Colonic mucosa (tissue), 4 donors: ENCODE results near the gene STX2. TPM values are rescaled to one million over a fixed set of nuclear protein-coding genes. Genes with fewer than 3 reads are reported as not detected.
"Not testable (repeated sequence)": the region's sequence is repeated elsewhere in the genome, so short reads cannot be mapped to it uniquely, and the experiment has no call there.

Experiments
- DNase-seq: peaks from one replicate; pipeline ENCODE4 v3.0.0-alpha.2; 2020
- H3K27ac ChIP-seq: fragments of 200-600 bp; one replicate; pipeline ENCODE4 v1.8.0; 2021
- H3K27me3 ChIP-seq: fragments of 200-600 bp; one replicate; pipeline ENCODE4 v1.8.0; 2021
- H3K36me3 ChIP-seq: fragments of 200-600 bp; one replicate; pipeline ENCODE4 v1.8.0; 2021
- H3K4me1 ChIP-seq: fragments of 200-600 bp; one replicate; pipeline ENCODE4 v1.8.0; 2021; ENCODE audit warnings: mild to moderate bottlenecking
- H3K4me3 ChIP-seq: fragments of 200-600 bp; one replicate; pipeline ENCODE4 v1.8.0; 2021
- H3K9ac ChIP-seq, 2 donors: one replicate each; pipeline ENCODE4 v1.7.0; 2013; ENCODE audit warnings: control low read depth in 2 of 2, low read depth in 2 of 2, low read length in 2 of 2
- H3K9me3 ChIP-seq: fragments of 200-600 bp; one replicate; pipeline ENCODE4 v1.8.0; 2021
- intact Hi-C: fragments of 100-400 bp; cut with DNase I; formaldehyde crosslinking; loops from one replicate; pipeline ENCODE4 v1.14.1; 2022
- total RNA-seq, 2 donors: library from RNA; stranded (reverse); fragmentation: NEBNext Ultra II Directional in 1 of 2; extraction: Animal tissue kit (Norgen Biotek cat#: 25700) in 1 of 2; gene quantifications; one replicate each; pipeline ENCODE4 v1.2.1, GENCODE V29; 2021
- TF ChIP-seq, protein P1 (sequence below): fragments of 200-600 bp; IDR thresholded peaks from one replicate; pipeline ENCODE4 v1.8.0; 2022; ENCODE audit warnings: antibody characterized with exemption, mild to moderate bottlenecking
- donor health status: healthy.
- donor health status: DM: no; HTN: no; CAD: no.
- donor health status: DM: no; HTN: no; CAD: no.

Gene STX2
- total RNA-seq, 2 donors from 2014 or later: 2.1 to 4.8 TPM

DNA sequence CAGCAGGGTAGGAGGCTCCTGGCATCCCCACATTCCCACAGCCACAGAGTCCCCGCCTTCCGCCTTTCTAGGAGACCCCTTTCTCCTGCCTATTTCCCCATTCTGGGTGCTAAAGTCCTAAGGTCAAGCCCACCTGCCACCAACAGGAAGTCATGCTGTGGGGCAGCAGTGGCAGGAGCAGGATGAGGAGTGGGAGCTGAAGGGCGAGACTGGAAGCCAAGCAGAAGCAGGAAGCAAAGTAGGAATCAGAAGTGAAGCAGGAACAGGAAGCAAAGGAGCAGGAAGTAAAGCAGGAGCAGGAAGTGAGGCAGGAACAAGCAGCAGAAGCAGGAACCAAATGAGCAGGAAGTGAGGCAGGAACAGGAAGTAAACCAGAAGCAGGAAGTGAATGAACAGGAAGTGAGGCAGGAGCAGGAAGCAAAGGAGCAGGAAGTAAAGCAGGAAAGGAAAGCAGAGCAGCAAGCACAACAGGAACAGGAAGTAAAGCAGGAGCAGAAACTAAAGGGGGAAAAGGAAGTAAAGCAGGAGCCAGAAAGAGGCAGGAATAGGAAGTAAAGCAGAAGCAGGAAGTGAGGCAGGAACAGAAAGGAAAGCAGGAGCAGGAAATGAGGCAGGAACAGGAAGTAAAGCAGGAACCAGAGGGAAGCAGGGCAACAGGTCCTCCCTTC is 84.7 kb downstream of the STX2 start:
- no peaks in the 10 kb centered on the region for H3K36me3 ChIP-seq
- H3K4me1 ChIP-seq: no peaks in the 10 kb centered on the region
- intact Hi-C loops: no loop called here
- DNase-seq: no peak
- H3K4me3 ChIP-seq: no peak overlapping the region
- no peaks in the 10 kb centered on the region for H3K27me3 ChIP-seq
- TF ChIP-seq, protein P1, sequence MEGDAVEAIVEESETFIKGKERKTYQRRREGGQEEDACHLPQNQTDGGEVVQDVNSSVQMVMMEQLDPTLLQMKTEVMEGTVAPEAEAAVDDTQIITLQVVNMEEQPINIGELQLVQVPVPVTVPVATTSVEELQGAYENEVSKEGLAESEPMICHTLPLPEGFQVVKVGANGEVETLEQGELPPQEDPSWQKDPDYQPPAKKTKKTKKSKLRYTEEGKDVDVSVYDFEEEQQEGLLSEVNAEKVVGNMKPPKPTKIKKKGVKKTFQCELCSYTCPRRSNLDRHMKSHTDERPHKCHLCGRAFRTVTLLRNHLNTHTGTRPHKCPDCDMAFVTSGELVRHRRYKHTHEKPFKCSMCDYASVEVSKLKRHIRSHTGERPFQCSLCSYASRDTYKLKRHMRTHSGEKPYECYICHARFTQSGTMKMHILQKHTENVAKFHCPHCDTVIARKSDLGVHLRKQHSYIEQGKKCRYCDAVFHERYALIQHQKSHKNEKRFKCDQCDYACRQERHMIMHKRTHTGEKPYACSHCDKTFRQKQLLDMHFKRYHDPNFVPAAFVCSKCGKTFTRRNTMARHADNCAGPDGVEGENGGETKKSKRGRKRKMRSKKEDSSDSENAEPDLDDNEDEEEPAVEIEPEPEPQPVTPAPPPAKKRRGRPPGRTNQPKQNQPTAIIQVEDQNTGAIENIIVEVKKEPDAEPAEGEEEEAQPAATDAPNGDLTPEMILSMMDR: no peak
- H3K9me3 ChIP-seq: no peaks in the 10 kb centered on the region
- no peak overlapping the region for H3K9ac ChIP-seq
- H3K27ac ChIP-seq: no peak overlapping the region

DNA sequence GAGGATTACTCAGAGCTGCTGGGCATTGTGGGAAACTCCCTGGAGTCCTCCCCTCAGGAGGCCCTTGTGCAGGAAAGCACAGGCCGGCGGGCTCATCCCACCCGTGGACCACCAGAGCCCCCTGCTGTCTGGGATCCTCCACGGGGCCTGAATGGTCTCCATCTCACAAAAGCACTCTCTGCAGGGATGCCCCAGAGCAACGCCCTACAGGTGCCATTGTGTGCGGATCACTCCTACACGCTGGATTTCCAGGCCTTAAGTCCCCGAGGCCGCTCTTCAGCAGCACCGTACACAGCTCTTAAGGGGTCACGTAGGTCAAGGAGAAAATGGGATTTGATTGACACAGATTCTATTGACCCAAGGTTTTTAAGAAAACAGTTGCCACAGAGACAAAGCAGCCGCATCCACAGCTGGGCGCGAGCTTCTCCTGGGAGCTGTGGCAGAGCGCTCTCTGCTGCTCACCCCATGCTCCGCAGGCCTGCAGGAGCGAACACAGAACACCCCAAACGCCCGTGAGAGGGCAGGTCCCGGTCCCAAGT is 86.3 kb downstream of the STX2 start:
- no peak for DNase-seq
- Histone ChIP-seq H3K4me3 (no peak overlapping the region), H3K27ac (no peak overlapping the region), H3K4me1 (no peaks in the 10 kb centered on the region), H3K27me3 (no peaks in the 10 kb centered on the region), H3K9me3 (no peaks in the 10 kb centered on the region), H3K36me3 (no peaks in the 10 kb centered on the region), H3K9ac (no peak overlapping the region)
- intact Hi-C loops: no loop called here
- TF ChIP-seq, protein P1: no peak

DNA sequence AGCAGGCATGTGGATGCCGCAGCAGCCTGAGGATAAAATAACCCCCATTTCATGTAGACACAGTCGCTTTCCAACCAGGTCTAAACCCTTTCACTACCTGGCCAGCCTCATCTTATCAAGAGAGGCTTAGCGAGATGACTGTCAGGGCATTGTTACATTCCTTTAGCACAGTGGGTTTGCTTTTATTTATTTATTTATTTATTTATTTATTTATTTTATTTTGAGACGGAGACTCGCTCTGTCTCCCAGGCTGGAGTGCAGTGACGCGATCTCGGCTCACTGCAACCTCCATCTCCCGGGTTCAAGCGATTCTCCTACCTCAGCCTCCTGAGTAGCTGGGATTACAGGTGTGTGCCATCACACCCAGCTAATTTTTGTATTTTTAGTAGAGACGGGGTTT is 87.0 kb downstream of the STX2 start:
- H3K9ac ChIP-seq, H3K36me3 ChIP-seq, intact Hi-C loops, H3K4me1 ChIP-seq, H3K27me3 ChIP-seq, H3K4me3 ChIP-seq, H3K9me3 ChIP-seq, H3K27ac ChIP-seq, DNase-seq: not testable (repeated sequence)

DNA sequence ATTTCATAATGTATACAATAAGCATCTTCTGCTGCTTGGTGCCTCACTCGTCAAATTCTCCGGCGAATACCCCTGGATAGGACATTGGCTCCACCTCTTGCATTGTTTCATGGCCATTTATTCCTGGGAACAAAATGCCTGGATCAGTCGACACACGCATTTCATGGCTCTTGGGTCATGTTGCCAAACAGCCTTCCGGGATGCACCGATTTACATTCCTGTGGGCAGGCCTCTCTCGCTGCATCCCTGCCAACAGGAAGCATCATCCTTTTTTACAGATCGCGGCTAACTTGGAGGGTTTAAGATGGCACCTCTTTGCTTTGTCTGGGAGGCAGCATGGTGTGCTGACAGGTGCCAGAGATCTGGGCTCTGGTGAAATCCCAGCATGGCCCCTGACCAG is 90.3 kb downstream of the STX2 start:
- Histone ChIP-seq H3K4me3 (no peak overlapping the region), H3K9me3 (no peaks in the 10 kb centered on the region), H3K4me1 (no peaks in the 10 kb centered on the region), H3K27ac (no peak overlapping the region), H3K9ac (no peak overlapping the region), H3K36me3 (no peaks in the 10 kb centered on the region), H3K27me3 (no peaks in the 10 kb centered on the region)
- intact Hi-C loops: loop anchor here (2.0 to 10.0 kb wide), 2 partner anchors 348 to 704 kb away; no protein-coding TSS in a partner anchor
- DNase-seq: no peak
- TF ChIP-seq, protein P1: no peak

DNA sequence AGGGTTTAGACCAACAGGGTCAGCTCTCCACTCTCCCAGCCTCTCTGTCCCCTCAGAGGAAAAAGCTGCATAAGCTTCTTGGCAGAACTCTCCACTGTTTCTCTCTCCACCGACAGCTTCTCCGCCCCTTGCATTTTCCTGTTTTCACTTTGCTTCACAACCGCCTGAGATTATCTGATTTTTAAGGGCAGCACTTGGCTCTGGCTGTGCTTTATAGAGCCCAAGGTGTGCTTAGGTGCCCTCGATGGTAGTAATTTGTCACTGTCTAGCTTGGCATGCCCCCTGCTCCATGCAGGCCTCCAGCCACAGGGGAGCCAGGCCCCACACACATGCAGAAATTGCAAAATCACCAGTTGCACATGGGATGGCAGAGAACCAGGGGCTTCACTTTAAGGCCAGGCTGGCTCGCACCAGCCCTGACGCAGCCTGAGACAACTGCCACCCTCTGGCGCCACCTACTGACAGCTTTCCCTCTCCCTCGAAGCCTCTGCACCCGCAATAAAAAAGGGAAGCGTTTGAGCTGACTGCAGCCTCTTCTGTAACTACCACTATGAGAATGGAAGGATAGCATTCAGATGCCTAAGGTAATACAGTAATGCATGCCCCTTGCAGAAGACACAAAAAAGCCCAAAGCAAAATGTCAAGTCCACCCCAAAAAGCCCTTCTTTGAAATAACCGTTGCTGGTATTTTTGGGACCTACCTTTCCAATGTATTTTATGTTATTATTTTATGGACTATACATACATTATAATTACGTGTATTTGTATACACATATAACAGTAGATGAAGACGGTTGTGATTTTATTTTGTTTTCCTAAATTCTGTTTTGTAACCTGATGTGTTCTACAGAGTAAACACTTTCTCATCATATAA is 90.9 kb downstream of the STX2 start:
- intact Hi-C loops: loop anchor here (2.0 to 10.0 kb wide), 2 partner anchors 347 to 703 kb away; no protein-coding TSS in a partner anchor
- Histone ChIP-seq H3K36me3 (no peaks in the 10 kb centered on the region), H3K9me3 (no peaks in the 10 kb centered on the region), H3K4me1 (no peaks in the 10 kb centered on the region), H3K27me3 (no peaks in the 10 kb centered on the region), H3K9ac (no peak overlapping the region), H3K4me3 (no peak overlapping the region), H3K27ac (no peak overlapping the region)
- DNase-seq: peak; percentile 85
- TF ChIP-seq, protein P1: peak; percentile 82
